Ovary (tissue), 10 donors: ENCODE measurements around the gene C2orf72. TPM values are rescaled to one million over a fixed set of nuclear protein-coding genes. Genes with fewer than 3 reads are reported as not detected.

Experiments
- DNase-seq, 5 donors: peaks; one replicate each; pipeline ENCODE4 v3.0.0-alpha.2; 2019 to 2020
- H3K27ac ChIP-seq, 2 donors: fragments of 200-600 bp; one replicate each; pipeline versions ENCODE4 v1.5.1 to v1.8.0; 2019 to 2022
- H3K27me3 ChIP-seq: fragments of 200-600 bp; one replicate; pipeline ENCODE4 v1.8.0; 2022
- H3K36me3 ChIP-seq: fragments of 200-600 bp; sonication (generic); one replicate; pipeline ENCODE4 v1.5.1; 2019
- H3K4me1 ChIP-seq: one replicate; pipeline ENCODE4 v1.8.1; 2013; ENCODE audit warnings: mild to moderate bottlenecking, moderate library complexity; ENCODE audit not compliant: insufficient read depth
- H3K4me3 ChIP-seq: fragments of 200-600 bp; sonication (generic); one replicate; pipeline ENCODE4 v1.5.1; 2017
- H3K9me3 ChIP-seq, 2 donors: fragments of 200-600 bp in 1 of 2; sonication (generic) in 1 of 2; one replicate each; pipeline versions ENCODE4 v1.5.1 to v1.8.1; 2013 to 2019; ENCODE audit warnings: mild to moderate bottlenecking in 1 of 2, moderate library complexity in 1 of 2
- EP300 ChIP-seq: sonication (generic); formaldehyde crosslinking; IDR thresholded peaks from one replicate; pipeline ENCODE4 v1.6.1; 2017; ENCODE audit warnings: antibody characterized with exemption
- POLR2A ChIP-seq: fragments of 450-650 bp; IDR thresholded peaks from one replicate; pipeline ENCODE4 v1.6.1; 2017; ENCODE audit warnings: antibody characterized with exemption, mild to moderate bottlenecking, moderate library complexity
- WGBS, 3 donors: extraction: QIAGEN DNeasy Blood & Tissue Kit in 1 of 3; methylation state at CpG; one replicate each; pipeline versions ENCODE4 v1.1.5 to v1.1.7; 2013 to 2017; 5-methylcytosine and 5-hydroxymethylcytosine counted together
- intact Hi-C, 4 donors: fragments of 100-400 bp; cut with DNase I; formaldehyde crosslinking; loops; one replicate each; pipeline versions ENCODE4 v1.11.0 to v1.15.1; 2022 to 2023
- long read RNA-seq, 3 donors: library from polyadenylated mRNA in 2 of 3; unstranded in 2 of 3; transcript quantifications; one replicate each; pipeline ENCODE4 v2.0.0 and lab custom pipeline, GENCODE V29; 2021 to 2026
- polyA plus RNA-seq, 2 donors: library from polyadenylated mRNA; stranded (reverse); fragments of 200-250 nt in 1 of 2; fragments of 350-450 nt in 1 of 2; fragmentation: Illumina TruSeq in 1 of 2; extraction: RNeasy Lipid Tissue Mini Kit (QIAGEN cat#74804) in 1 of 2; gene quantifications; one replicate each; pipeline ENCODE4 v1.2.3, GENCODE V29; 2013 to 2014
- total RNA-seq, 7 donors: library from RNA; depleted of rRNA in 2 of 7; stranded (reverse); fragments of >200 nt in 2 of 7; fragmentation: NEBNext Ultra II Directional in 3 of 7; extraction: Animal tissue kit (Norgen Biotek cat#: 25700) in 3 of 7; gene quantifications; one replicate each; pipeline versions ENCODE4 v1.1.0 to v1.2.4, GENCODE V29; 2016 to 2023
- TF ChIP-seq, protein P1 (sequence below), 3 donors: fragments of 450-650 bp in 2 of 3; fragments of 200-600 bp in 1 of 3; IDR thresholded peaks; one replicate each; pipeline versions ENCODE4 v1.5.1 to v1.8.0; 2016 to 2022; ENCODE audit warnings: antibody characterized with exemption in 3 of 3, mild to moderate bottlenecking in 1 of 3
- donor health status: DM: no; HTN: no; CAD: no; lungs with moderate emphysema.
- donor health status: DM: no; HTN: no; CAD: no.
- donor health status: Bipolar disorder and iron deficiency.
- donor health status: DM: yes; HTN: yes; CAD: no.
- donor health status: DM: no; HTN: no; CAD: no.
- donor health status: DM: yes; HTN: yes; CAD: no.

Gene C2orf72
- total RNA-seq (under 1 TPM in 3 of 7 donors, not detected in 4; 0.11 to 0.18 (median 0.12) TPM), polyA plus RNA-seq (under 1 TPM; 0.06 to 0.13 TPM)
- long read RNA-seq, donor 1: 0 reads
- long read RNA-seq, donor 2, partial matches to known transcripts: 0 of 2 reads
- long read RNA-seq, donor 2, other reads (novel, unspliced or antisense): 0 of 2 reads
- long read RNA-seq, donor 3: 0 reads

DNA sequence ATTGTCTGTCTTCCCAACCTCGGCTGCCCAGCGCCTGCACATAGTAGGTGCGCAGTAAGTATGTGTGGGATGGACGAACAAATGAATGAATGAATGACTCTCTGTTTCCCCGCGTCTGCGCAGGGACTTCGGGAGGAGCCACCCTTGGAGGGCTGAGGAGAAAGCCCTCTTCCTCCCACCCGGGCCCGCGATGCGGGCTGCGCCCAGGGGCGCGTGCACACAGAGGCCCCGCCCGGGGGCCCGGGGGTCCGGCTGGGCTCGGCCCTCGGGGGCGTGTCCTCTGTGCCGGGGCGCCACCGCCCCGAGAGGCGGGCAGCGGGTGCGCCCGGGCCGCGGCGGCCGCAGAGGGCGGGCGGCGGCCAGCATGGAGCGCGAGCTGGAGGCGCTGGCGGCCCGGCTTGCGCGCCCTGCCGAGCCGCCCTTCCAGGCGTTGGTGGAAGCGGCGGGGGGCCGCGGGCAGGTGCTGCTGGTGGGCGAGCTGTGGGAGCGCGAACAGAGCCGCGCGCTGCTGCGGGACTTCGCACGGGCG is at the start of gene C2orf72:
Gene C2orf72, plus strand, starts transcription at position 322 of the 529 bp plus-strand sequence. Its CDS starts 43 bp downstream, at position 365.
- DNase-seq: no peak
- Histone ChIP-seq H3K4me1 (no peaks in the 10 kb centered on the region), H3K4me3 (peak within 1 kb of the TSS; percentile 9), H3K36me3 (no peaks in the 10 kb centered on the region), H3K27ac (no peak within 1 kb of the TSS), H3K27me3 (no peaks in the 10 kb centered on the region), H3K9me3 (no peaks in the 10 kb centered on the region)
- intact Hi-C loops: no loop called here
- TF ChIP-seq POLR2A (no peak), EP300 (no peak)
- TF ChIP-seq, protein P1, sequence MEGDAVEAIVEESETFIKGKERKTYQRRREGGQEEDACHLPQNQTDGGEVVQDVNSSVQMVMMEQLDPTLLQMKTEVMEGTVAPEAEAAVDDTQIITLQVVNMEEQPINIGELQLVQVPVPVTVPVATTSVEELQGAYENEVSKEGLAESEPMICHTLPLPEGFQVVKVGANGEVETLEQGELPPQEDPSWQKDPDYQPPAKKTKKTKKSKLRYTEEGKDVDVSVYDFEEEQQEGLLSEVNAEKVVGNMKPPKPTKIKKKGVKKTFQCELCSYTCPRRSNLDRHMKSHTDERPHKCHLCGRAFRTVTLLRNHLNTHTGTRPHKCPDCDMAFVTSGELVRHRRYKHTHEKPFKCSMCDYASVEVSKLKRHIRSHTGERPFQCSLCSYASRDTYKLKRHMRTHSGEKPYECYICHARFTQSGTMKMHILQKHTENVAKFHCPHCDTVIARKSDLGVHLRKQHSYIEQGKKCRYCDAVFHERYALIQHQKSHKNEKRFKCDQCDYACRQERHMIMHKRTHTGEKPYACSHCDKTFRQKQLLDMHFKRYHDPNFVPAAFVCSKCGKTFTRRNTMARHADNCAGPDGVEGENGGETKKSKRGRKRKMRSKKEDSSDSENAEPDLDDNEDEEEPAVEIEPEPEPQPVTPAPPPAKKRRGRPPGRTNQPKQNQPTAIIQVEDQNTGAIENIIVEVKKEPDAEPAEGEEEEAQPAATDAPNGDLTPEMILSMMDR (IDR thresholded peaks at IDR 0.05): no peak
- WGBS, 3 donors: 1 to 2% (median 1%) methylated on average over 42 to 61 of the region's 61 CpGs

DNA sequence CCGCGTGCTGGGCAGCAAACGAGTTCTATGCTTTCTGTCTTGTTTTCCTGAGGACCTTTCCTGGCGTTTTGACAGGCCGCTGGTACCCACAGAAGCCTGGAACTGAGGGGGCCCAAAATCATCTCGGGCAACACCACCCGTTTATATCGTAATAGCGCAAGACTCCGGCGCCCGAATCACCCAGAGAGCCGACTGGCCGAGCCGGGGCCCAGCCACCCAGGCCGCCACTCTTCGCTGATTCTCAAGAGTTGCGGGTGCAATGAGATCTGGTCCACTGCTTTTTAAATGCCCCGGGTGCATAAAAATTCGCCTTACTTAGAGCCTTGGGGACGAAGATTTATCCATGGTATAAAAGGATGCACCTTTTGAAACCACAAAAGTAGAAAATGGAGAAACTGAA is 47.6 kb upstream of the C2orf72 start:
- H3K27me3 ChIP-seq: no peaks in the 10 kb centered on the region
- no peaks in the 10 kb centered on the region for H3K36me3 ChIP-seq
- intact Hi-C loops: loop anchor here (5.0 to 10.0 kb wide), 5 partner anchors 85 to 167 kb away; no protein-coding TSS in a partner anchor
- DNase-seq: no peak
- H3K4me1 ChIP-seq: no peaks in the 10 kb centered on the region
- no peak overlapping the region for H3K4me3 ChIP-seq
- no peaks in the 10 kb centered on the region for H3K9me3 ChIP-seq
- no peak for TF ChIP-seq POLR2A
- no peak for TF ChIP-seq EP300
- TF ChIP-seq, protein P1 (IDR thresholded peaks at IDR 0.05): no peak
- no peak overlapping the region for H3K27ac ChIP-seq
- 92 to 95% (median 94%) methylated on average over 21 of the region's 21 CpGs for WGBS, 3 donors

DNA sequence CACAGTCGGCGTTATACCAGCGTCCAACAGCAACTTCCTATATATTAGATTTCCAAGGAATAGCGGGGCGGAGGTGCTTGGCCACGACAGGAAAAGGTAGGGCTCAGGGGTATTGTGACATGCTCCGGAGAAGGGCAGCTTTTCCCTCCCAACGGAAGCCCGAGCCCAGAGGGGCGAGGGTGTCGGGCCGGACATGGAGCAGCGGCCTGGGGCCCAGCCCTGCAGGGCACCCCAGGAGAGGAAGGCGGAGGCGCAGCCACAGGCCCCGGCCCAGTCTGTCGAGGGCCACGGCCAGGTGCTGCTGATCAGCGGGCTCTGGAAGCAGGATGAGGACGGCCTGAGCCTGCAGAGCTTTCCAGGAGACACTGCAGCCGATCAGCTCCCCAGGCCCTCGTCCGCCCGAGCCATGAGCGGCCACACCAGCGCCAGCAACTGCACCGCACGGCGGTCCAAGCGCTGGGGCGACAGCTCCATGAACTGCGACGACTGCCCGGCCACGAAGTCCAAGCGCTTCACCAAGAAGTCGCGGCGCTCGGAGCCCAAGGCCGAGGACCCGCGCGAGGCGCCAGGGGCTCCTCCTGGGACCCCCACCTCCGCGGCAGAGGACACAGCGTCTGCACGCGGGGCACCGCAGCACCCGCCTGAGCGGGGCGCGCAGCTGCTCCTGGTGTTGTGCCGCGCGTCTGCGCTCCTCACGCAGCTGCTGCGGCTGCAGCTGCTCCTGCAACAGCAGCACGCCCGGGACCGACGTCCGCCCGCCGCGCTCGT is 47.0 kb upstream of the C2orf72 start:
- Histone ChIP-seq H3K4me1 (no peaks in the 10 kb centered on the region), H3K27ac (no peak overlapping the region), H3K9me3 (no peaks in the 10 kb centered on the region), H3K36me3 (no peaks in the 10 kb centered on the region), H3K4me3 (no peak overlapping the region), H3K27me3 (no peaks in the 10 kb centered on the region)
- no peak for DNase-seq
- intact Hi-C loops: loop anchor here in 1 of 4 donors (5.0 kb wide), 1 partner anchor 88 kb away; no protein-coding TSS in a partner anchor
- 47 to 60% (median 55%) methylated on average over 61 to 70 of the region's 70 CpGs for WGBS, 3 donors
- no peak for TF ChIP-seq EP300

DNA sequence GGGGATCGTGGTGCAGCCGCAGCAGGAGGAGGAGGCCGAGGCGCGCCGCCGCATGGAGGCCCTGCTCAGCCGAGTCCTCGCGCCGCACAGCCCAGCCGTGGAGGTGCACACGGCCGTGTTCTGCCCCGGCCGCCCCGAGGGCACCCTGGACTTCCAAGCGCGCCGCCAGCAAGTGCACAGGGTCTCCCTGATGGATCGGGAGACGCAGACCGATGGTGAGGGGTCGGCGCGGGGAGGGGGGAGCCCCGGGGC is 46.5 kb upstream of the C2orf72 start:
- 40 to 65% (median 49%) methylated on average over 23 to 27 of the region's 27 CpGs for WGBS, 3 donors
- H3K27ac ChIP-seq: no peak overlapping the region
- intact Hi-C loops: loop anchor here in 1 of 4 donors (5.0 kb wide), 1 partner anchor 89 kb away; no protein-coding TSS in a partner anchor
- H3K4me1 ChIP-seq: no peaks in the 10 kb centered on the region
- no peaks in the 10 kb centered on the region for H3K27me3 ChIP-seq
- no peak for TF ChIP-seq POLR2A
- TF ChIP-seq, protein P1 (IDR thresholded peaks at IDR 0.05): no peak
- no peak for TF ChIP-seq EP300
- DNase-seq: no peak
- H3K4me3 ChIP-seq: no peak overlapping the region
- H3K36me3 ChIP-seq: no peaks in the 10 kb centered on the region
- H3K9me3 ChIP-seq: no peaks in the 10 kb centered on the region

DNA sequence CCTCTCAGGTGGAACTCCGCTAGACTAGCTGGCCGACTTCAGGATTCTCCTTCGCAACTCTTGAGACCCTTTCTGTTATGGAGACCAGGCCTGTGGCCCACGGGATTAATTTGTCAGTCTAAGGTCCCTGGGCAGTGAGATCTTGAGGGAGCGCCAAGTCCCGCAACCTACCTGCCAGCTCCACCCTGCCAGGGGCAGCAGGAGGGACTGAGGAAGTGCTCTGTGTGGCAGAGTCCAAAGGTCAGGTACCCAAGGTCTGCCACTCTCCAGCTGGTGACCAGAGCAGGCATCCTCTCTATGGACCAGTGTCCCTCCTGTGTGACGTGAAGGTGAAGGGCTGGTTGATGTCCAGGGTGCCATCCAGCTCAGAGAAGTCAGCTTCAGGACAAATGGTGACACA is 45.7 kb upstream of the C2orf72 start:
- Histone ChIP-seq H3K27ac (no peak overlapping the region), H3K9me3 (no peaks in the 10 kb centered on the region), H3K27me3 (no peaks in the 10 kb centered on the region), H3K4me3 (no peak overlapping the region), H3K36me3 (no peaks in the 10 kb centered on the region), H3K4me1 (no peaks in the 10 kb centered on the region)
- TF ChIP-seq, protein P1 (IDR thresholded peaks at IDR 0.05): no peak
- TF ChIP-seq EP300: no peak
- no peak for TF ChIP-seq POLR2A
- 86 to 90% (median 90%) methylated on average over 7 of the region's 7 CpGs for WGBS, 3 donors
- intact Hi-C loops: loop anchor here in 1 of 4 donors (5.0 kb wide), 1 partner anchor 89 kb away; no protein-coding TSS in a partner anchor
- DNase-seq: no peak
